Kidney glomerular epithelial cell (primary cell): ENCODE data around the gene SNAI1.
A peak's percentile ranks its signal among the peaks of the same experiment; 100 is the strongest.
"Not testable (repeated sequence)": the region's sequence is repeated elsewhere in the genome, so short reads cannot be mapped to it uniquely, and the experiment has no call there.

Experiments used
- DNase-seq: peaks from one replicate; lab custom pipeline; 2025; lab: John Stamatoyannopoulos, UW

SNAI1 gene

DNA sequence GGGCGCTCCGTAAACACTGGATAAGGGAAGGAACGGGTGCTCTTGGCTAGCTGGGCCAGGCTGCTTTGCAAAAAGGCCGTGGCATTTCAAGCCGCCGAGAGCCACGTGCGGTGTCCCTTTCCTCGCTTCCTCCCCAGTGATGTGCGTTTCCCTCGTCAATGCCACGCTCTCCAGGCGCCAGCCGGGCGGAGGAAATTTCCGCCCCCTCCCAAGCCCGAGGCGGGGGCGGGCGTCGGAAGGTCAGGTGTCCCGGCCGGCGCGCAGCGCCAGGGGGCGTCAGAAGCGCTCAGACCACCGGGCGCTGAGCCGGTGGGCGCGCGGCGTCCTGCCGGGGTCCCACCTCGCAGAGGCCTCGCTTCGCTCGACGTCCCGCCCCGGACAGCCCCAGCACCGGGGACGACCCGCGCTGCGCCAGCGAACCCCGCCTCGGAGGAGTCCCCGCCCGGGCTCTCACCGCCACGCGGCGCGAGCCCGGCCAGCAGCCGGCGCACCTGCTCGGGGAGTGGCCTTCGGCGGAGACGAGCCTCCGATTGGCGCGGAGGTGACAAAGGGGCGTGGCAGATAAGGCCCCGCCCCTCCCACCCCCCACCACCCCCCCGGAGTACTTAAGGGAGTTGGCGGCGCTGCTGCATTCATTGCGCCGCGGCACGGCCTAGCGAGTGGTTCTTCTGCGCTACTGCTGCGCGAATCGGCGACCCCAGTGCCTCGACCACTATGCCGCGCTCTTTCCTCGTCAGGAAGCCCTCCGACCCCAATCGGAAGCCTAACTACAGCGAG lies at the start of gene SNAI1:
TSS of gene SNAI1 (plus strand) at position 635 of the 777 bp plus-strand sequence. CDS start at position 715, 80 bp downstream.
- DNase-seq: peak; percentile 86

DNA sequence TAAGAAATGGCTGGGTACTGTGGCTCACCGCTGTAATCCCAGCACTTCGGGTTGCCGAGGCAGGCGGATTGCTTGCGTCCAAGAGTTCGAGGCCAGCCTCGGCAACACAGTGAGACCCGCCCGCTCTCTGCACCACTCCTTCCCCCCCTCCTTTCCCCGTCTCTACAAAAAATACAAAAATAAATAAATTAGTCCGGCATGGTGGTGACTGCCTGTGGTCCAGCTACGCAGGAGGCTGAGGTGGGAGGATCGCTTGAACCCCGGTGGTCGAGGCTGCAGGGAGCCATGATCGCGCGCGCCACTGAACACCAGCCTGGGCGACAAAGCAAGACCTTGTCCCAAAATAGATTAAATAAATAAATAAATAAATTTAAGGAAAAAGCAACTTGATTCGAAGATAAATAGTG lies 47.0 kb upstream of the SNAI1 start:
- DNase-seq: no peak

DNA sequence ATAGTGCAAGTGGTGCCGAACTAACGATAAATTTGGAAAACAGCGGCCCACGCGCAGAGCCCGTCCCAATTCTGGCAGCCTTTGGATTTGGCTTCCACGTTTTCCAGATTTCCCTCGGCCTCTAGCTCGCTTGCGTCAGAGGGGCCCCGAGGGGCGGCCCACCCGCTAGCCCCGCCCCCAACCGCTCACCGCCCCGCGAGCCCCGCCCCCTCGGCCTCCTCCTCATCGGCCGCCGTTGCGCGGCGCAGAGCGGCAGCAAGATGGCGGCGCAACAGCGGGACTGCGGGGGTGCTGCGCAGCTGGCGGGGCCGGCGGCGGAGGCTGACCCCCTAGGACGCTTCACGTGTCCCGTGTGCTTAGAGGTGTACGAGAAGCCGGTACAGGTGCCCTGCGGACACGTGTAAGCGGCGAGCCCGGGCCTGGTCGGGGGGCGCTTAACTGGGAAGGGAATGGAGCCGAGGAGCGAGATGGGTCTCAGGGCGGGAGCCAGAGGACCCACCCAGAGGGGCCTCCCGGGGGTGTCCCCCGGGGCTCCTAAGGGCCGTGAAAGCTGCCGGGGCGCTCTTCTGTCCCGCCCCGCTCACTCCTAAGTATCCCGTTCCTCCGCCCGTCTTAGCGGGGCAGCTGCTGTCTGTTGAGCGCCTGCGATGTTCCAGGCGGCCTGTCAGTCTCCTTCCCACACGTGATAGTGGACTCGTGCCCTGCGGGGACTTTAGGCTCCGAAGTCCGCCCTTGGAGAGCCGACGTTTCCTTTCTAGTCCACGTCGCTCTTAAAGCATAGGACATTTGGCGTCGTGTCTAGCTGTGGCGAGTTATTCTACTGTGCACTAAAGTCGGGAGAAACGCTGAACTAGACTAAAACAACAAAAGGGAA lies 46.4 kb upstream of the SNAI1 start, which contains the start of gene RNF114:
TSS of gene RNF114 (plus strand) at position 245 of the 874 bp plus-strand sequence. CDS start at position 261, 16 bp downstream.
- DNase-seq: peak; percentile 85

DNA sequence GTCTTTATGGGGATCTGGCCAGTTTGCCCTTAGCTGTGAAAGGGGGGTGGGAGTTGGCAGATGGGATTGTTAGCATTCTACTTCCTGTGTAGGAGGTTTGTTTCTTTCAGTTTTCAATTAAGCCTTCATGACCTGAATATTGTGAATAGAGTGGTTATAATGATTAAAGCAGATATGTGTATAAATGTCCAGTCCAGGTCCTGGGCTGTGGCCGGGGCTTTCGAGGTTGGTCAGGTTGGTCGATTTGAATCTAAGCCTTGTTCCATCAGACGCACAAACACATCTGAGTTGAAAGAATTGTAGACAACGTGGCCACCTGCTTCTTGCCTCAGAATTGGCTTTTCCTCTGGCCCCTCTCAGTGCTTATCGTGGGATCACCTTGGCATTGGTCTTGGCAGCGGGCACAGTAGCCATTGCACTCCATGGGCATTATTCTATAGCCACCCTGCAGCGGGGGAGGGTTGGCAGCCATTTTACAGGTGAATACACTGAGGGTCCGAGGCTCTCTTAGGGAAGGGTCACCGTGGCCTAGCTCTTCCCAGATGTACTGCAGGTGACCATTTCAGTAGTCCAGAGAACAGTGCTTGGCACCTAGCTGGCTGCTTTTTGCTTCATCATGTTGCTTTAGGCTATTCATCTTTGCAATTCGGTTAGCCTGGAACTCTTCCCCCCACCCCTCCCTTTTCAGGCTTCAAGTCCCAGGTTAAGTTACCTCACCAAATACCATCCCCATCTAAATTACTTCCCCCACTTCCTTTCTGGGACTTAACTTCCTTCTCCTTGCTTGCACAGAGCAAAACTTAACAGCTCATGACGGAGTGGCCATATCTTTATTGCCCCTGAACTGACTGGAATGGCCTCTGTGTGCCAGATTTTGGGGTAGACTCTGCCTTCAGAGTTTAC lies 45.5 kb upstream of the SNAI1 start:
- no peak for DNase-seq

DNA sequence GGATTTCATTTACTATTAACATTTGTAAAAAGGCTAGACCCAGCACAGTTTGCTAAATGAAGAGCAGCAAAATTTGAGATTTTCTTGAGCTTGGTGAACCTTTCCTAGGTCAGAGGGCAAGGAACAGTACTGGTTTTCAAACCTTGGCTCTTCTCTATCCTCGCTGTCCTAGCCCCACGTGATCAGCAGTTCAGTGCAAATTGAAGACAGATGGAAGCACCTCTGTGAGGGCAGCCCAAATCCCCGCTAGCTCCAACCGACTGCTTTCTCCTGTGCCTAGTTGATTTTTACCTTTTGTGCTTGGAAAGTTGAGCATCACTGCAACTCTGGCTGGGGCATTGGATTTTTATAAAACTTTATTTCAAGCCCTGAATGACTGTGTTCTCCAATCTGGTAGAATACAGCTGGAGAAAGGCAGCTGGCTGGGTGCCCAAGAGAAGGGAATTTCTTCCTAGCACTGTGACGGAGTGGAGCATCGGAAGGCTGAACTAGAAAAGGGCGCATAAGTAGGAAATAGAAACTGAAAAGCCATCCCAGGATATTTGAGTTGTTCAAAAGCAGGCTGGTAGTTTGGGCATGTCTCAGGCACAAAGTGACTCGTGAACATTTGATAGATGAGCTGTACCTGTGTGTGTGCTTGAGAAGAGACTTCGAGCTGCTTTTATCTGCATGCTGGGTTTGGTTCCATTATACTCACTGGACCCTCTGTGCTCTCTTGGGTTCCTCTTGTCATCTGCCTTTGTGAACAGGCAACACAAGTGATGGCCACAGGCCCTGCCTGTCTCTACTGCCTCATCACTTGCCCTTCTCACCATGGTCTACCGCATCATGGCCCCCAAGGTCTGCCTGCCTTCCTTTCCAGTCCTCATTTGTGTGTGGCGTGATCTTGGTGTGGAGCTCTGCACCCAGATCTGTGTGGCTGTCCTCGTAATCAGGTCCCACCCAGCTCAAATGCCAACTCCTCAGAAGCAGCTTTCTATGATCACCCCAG lies 44.3 kb upstream of the SNAI1 start:
- DNase-seq: peak; percentile 6

DNA sequence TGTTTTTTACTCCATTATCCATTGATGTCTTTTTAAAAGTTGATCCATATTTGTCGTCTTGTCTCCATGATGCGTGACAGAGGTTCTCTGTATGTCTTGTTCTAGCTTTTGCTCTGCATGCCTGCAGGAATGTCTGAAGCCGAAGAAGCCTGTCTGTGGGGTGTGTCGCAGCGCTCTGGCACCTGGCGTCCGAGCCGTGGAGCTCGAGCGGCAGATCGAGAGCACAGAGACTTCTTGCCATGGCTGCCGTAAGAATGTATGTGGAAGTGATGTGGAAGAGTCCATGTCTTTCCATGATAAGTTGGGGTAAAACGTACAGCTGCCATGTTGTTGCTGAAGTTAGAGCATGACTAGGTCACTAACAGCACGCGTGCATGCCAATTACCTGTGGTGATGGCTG lies 41.3 kb upstream of the SNAI1 start:
- no peak for DNase-seq

DNA sequence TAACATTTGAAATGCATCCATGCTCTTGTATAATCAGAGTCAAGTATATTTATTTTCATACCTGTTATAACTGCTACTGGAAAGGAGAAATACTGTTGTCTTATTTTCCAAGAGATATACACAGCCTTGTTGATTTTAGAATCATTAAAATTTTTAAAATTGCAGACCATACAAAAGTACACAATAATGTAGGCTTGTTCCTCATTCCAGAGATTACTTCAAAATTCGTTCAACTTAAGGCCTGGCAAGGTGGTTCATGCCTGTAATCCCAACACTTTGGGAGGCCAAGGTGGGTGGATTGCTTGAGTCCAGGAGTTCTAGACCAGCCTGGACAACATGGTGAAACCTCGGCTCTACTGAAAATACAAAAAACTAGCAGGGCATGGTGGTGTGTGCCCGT lies 40.5 kb upstream of the SNAI1 start:
- no peak for DNase-seq

DNA sequence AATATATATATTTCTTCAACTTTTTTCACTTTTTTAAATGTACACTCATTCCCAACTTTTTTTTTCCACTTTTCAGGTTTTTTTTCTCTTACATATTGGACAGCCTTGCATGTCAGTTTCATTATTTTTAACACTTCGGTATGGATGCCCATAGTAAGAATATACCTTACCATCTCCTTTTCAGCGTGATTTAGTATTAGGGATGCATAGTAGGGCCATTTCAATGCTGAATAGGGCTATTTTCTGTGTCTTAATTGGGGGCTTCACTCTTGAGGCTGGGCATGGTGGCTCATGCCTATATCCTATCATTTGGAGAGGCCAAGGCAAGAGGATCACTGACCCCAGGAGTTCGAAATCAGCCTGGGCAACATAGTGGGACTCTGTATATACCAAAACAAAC lies 39.8 kb upstream of the SNAI1 start:
- DNase-seq: no peak

DNA sequence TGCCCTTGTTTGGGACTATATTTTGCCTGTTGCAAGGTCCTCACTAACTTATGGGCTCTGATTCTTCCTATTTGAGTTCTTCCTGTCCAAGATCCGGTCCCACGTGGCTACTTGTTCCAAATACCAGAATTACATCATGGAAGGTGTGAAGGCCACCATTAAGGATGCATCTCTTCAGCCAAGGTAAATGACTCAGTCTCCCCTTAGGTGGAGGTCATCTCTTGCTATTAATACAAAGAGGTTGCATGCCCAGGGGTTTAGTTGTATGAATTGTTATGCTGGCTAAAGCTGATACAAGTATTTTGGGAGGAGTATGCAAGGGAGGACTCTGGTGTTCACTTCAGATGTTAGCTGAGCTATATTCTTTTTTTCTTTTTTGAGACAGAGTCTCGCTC lies 37.5 kb upstream of the SNAI1 start:
- no peak for DNase-seq

DNA sequence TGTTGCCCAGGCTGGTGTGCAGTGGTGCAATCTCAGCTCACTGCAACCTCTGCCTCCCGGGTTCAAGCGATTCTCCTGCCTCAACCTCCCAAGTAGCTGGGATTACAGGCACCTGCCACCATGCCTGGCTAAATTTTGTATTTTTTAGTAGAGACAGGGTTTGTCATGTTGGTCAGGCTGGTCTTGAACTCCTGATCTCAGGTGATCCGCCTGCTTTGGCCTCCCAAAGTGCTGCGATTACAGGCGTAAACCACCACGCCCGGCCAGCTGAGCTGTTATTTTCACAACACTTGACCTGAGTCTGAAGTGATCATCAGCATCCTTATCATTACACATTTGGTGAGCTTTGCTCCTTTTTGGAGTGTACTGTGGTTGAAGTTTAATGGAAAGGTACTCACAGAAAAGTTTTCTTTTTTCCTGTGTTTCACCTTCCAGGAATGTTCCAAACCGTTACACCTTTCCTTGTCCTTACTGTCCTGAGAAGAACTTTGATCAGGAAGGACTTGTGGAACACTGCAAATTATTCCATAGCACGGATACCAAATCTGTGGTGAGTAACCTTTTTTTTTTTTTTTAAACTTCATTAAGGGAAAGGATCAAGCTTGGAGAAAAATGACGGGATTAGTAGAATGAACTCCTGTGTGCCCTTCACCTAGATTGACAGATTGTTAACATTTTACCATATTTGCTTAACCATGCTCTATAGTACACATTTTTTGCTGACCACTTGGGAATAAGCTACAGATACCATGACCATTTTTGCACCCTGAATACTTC lies 36.9 kb upstream of the SNAI1 start:
- no peak for DNase-seq

DNA sequence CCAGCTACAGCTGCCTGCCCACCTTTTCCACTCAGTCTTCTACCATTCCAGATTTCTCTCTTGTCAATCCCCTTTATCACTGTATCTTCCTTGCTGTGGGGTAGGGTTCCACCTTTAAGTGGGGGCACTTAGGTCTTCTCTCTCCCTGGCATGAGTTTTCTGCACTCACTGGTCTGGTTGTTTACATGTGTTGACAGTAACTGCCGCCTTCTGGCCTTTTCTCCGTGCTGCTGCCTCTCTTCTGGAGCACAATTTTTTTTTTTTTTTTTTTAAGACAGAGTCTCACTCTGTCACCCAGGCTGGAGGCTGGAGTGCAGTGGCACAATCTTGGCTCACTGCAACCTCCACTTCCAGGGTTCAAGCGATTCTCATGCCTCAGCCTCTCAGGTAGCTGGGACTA lies 34.6 kb upstream of the SNAI1 start:
- no peak for DNase-seq

DNA sequence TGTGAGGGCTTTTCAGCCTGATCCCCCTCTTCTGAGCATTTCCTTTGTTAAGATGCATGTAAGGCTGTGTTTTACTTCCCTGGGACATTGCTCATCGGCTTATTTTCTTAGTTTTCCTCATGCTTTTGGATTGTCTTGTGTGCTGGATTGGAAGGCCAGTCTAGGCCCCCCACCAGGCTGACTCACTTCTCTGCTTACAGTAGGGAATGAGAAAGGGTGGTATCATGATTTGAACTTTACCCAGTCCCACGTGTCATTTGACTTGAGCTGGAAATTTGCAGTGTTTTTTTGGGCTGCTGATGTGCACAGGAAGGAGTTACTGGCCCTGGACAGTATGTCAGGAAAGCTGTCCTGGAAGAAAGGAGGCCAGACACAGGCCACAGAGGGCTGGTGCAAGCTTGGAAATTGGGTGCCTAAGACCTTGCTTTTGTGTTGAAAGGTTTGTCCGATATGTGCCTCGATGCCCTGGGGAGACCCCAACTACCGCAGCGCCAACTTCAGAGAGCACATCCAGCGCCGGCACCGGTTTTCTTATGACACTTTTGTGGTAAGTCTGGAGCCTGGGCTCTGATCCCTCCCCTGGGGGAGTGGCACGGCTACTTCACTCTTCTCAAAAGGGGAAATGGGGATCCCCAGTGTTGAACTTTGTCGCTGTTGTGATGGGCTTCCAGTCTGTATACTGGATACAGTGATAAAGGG lies 33.8 kb upstream of the SNAI1 start:
- peak; percentile 76 for DNase-seq

DNA sequence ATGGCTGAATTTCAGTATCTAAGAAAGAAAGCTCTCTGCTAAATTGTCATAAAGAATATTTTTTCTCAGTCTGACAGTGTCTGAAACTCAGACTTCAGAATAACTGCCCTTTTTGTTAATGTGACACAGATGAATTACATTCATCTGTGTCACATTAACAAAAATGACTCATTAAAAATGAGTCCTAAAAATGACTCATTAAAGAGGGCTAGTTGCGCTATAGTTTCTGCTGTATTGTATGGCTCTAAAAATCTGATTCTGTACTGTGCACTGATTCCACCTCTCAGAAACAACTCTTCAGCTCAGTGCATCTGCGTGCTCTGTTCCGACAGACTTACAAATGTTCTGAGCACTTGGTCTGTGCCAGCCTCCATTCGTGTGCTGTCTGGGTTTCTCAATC lies 31.6 kb upstream of the SNAI1 start:
- DNase-seq: no peak

DNA sequence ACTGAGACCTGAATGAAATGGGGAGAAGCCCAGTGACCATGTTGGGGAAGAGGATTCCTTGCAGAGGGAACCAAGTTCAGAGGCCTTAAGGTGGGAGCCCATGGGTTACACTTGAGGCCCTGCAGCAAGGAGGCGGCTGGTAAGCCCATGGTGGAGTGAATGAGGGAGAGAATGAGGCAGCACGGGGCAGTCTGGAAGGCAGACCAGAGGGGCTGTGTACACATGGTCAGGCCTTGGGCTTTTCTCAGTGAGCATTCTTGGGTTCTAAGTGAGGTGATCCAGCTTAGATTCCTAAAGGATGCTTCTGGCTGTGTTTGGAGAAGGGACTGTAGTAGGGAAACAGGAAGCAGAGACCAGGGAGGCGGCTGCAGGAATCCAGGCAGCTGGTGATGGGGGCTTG lies 27.6 kb upstream of the SNAI1 start:
- DNase-seq: no peak

DNA sequence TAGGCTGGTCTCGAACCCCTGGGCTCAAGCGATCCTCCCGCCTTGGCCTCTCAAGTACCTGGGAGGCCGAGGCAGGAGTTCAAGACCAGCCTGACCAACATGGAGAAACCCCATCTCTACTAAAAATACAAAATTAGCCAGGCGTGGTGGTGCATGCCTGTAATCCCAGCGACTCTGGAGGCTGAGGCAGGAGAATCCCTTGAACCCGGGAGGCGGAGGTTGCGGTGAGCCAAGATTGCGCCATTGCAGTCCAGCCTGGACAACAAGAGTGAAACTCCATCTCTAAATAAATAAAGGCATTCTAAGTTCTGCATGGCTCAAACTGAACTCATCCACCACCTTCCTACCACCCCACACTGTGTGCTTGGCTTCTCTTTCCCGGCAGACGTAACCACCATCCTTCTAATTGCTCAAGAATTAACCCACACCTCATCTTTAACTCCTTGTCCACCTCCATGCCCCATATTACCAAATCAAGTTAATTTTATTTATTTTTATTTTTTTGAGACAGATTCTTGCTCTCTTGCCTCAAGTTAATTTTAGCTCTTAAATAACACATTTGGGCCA lies 26.9 kb upstream of the SNAI1 start:
- not testable (repeated sequence) for DNase-seq

DNA sequence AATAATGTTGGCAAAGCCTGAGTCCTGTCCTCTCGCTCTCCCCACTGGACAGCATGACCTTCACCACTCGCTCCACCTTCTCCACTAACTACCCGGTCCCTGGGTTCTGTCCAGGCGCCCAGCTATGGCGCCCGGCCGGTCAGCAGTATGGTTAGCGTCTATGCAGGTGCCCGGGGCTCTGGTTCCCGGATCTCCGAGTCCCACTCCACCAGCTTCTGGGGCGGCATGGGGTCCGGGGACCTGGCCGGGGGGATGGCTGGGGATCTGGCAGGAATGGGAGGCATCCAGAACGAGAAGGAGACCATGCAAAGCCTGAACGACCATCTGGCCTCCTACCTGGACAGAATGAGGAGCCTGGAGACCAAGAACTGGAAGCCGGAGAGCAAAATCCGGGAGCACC lies 26.1 kb upstream of the SNAI1 start:
- no peak for DNase-seq

DNA sequence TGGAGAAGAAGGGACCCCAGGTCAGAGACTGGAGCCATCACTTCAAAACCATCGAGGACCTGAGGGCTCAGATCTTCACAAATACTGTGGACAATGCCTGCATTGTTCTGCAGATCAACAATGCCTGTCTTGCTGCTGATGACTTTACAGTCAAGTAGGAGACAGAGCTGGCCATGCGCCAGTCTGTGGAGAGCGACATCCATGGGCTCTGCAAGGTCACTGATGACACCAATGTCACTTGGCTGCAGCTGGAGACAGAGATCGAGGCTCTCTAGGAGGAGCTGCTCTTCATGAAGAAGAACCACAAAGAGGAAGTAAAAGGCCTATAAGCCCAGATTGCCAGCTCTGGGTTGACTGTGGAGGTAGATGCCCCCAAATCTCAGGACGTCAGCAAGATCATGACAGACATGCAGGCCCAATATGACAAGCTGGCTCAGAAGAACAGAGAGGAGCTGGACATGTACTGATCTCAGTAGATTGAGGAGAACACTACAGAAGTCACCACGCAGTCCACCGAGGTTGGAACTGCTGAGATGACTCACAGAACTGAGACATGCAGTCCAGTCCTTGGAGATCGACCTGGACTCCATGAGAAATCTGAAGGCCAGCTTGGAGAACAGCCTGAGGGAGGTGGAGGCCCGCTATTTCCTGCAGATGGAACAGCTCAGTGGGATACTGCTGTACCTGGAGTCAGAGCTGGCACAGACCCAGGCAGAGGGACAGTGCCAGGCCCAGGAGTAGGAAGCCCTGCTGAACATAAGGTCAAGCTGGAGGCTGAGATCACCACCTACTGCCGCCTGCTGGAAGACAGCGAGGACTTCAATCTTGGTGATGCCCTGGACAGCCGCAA lies 25.5 kb upstream of the SNAI1 start:
- not testable (repeated sequence) for DNase-seq

DNA sequence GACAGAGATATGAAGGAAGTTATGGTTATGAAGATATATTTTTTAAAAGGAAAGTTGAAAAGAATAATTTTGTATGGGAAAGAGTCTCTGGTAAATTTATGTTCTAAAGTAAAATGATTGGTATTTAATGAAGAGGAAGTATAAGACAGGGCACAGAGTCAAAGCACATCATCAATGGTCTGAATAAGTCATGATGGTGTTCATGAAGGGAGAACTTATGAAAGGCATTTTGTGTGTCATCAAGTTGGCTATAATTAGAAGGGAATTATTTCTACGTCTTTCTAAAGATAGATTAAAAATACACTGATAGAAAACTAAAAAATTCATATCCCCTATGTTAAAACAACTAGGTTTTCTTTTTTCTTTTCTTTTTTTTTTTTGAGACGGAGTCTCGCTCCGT lies 21.4 kb upstream of the SNAI1 start:
- DNase-seq: no peak
